ENCODE results near the gene PLA2G2C. TPM values are rescaled to one million over a fixed set of nuclear protein-coding genes. Genes with fewer than 3 reads are reported as not detected.

Gene PLA2G2C
- total RNA-seq, 5 donors from 2014 or later (not counting 1 experiment from before 2014, with no cell fraction given): 0.85 TPM; not detected in 4

- H3K4me1 ChIP-seq (ENCODE audit: control insufficient read depth in 1 of 2, extremely low read depth in 1 of 2, insufficient read depth in 2 of 2, low read length in 2 of 2): peaks cover 0 to 17% of the 10 kb centered on the region in 2 experiments
- no peaks in the 10 kb centered on the region for H3K9me3 ChIP-seq
- H3K27me3 Mint-ChIP-seq: no peaks in the 10 kb centered on the region
- 87% methylated on average over 21 of the region's 27 CpGs for WGBS (ENCODE audit: insufficient coverage)
- H3K4me3 ChIP-seq (ENCODE audit: control insufficient read depth in 1 of 2, extremely low read depth in 1 of 2, low read length in 1 of 2): no peak overlapping the region
- peaks cover 0 to 33% of the 10 kb centered on the region in 2 experiments for H3K27me3 ChIP-seq (replicated peaks in 1 of 2; ENCODE audit: control insufficient read depth in 2 of 2, extremely low read depth in 1 of 2, insufficient read depth in 2 of 2, low read length in 1 of 2)
- H3K36me3 Mint-ChIP-seq: no peaks in the 10 kb centered on the region
- no peak for DNase-seq
- no peak for ATAC-seq (replicated peaks in 1 of 4)
- H3K4me1 Mint-ChIP-seq: peaks cover 11 to 18% (median 15%) of the 10 kb centered on the region in 3 donors
- no peak overlapping the region for H3K4me3 Mint-ChIP-seq
- no peak overlapping the region for H3K27ac Mint-ChIP-seq
- ChIA-PET POLR2A (interaction anchor here in 1 of 2 donors (0.5 kb wide), 1 partner anchor 230 kb away, joined by 6 read pairs; no protein-coding TSS in a partner anchor), CTCF (no interaction called here)
- H3K36me3 ChIP-seq (ENCODE audit: control insufficient read depth in 2 of 2, extremely low read depth in 1 of 2, insufficient read depth in 1 of 2, low read length in 1 of 2): no peaks in the 10 kb centered on the region
- H3K9me3 Mint-ChIP-seq: no peaks in the 10 kb centered on the region
- no peak overlapping the region for H3K27ac ChIP-seq (ENCODE audit: low read length)
Measured at GRCh38 chr1:20149601-20150325, 36.6 kb downstream of the PLA2G2C start.

GRCh38 chr1:20148571-20149500 is 37.5 kb downstream of the PLA2G2C start:
- Mint-ChIP-seq H3K4me3 (no peak overlapping the region), H3K36me3 (no peaks in the 10 kb centered on the region), H3K4me1 (peaks cover 5 to 11% (median 7%) of the 10 kb centered on the region in 3 donors), H3K27ac (no peak overlapping the region), H3K27me3 (no peaks in the 10 kb centered on the region), H3K9me3 (no peaks in the 10 kb centered on the region)
- ATAC-seq (replicated peaks in 1 of 4) (no peak), DNase-seq (no peak)
- Histone ChIP-seq H3K4me3 (ENCODE audit: control insufficient read depth in 1 of 2, extremely low read depth in 1 of 2, low read length in 1 of 2) (no peak overlapping the region), H3K9me3 (no peaks in the 10 kb centered on the region), H3K27me3 (replicated peaks in 1 of 2; ENCODE audit: control insufficient read depth in 2 of 2, extremely low read depth in 1 of 2, insufficient read depth in 2 of 2, low read length in 1 of 2) (peaks cover 0 to 37% of the 10 kb centered on the region in 2 experiments), H3K36me3 (ENCODE audit: control insufficient read depth in 2 of 2, extremely low read depth in 1 of 2, insufficient read depth in 1 of 2, low read length in 1 of 2) (no peaks in the 10 kb centered on the region), H3K4me1 (ENCODE audit: control insufficient read depth in 1 of 2, extremely low read depth in 1 of 2, insufficient read depth in 2 of 2, low read length in 2 of 2) (peaks cover 0 to 10% of the 10 kb centered on the region in 2 experiments), H3K27ac (ENCODE audit: low read length) (no peak overlapping the region)
- WGBS (ENCODE audit: insufficient coverage): 93% methylated on average over 8 of the region's 13 CpGs
- POLR2A ChIA-PET: no interaction called here
- CTCF ChIA-PET: no interaction called here

- no peak overlapping the region for H3K4me3 Mint-ChIP-seq
- no peak overlapping the region for H3K27ac Mint-ChIP-seq
- DNase-seq (no peak), ATAC-seq (replicated peaks in 1 of 4) (no peak)
- H3K4me1 Mint-ChIP-seq: peaks cover 5 to 11% (median 5%) of the 10 kb centered on the region in 3 donors
- WGBS (ENCODE audit: insufficient coverage): 76% methylated on average over 10 of the region's 13 CpGs
- ChIA-PET CTCF (no interaction called here), POLR2A (no interaction called here)
- H3K36me3 ChIP-seq (ENCODE audit: control insufficient read depth in 2 of 2, extremely low read depth in 1 of 2, insufficient read depth in 1 of 2, low read length in 1 of 2): no peaks in the 10 kb centered on the region
- H3K9me3 ChIP-seq: no peaks in the 10 kb centered on the region
- peaks cover 0 to 10% of the 10 kb centered on the region in 2 experiments for H3K4me1 ChIP-seq (ENCODE audit: control insufficient read depth in 1 of 2, extremely low read depth in 1 of 2, insufficient read depth in 2 of 2, low read length in 2 of 2)
- no peaks in the 10 kb centered on the region for H3K27me3 Mint-ChIP-seq
- H3K36me3 Mint-ChIP-seq: no peaks in the 10 kb centered on the region
- no peak overlapping the region for H3K4me3 ChIP-seq (ENCODE audit: control insufficient read depth in 1 of 2, extremely low read depth in 1 of 2, low read length in 1 of 2)
- H3K9me3 Mint-ChIP-seq: no peaks in the 10 kb centered on the region
- H3K27me3 ChIP-seq (replicated peaks in 1 of 2; ENCODE audit: control insufficient read depth in 2 of 2, extremely low read depth in 1 of 2, insufficient read depth in 2 of 2, low read length in 1 of 2): peaks cover 0 to 39% of the 10 kb centered on the region in 2 experiments
- no peak overlapping the region for H3K27ac ChIP-seq (ENCODE audit: low read length)
Measured at GRCh38 chr1:20147846-20148570, 38.3 kb downstream of the PLA2G2C start.

- Histone ChIP-seq H3K27ac (ENCODE audit: low read length) (no peak overlapping the region), H3K4me3 (ENCODE audit: control insufficient read depth in 1 of 2, extremely low read depth in 1 of 2, low read length in 1 of 2) (no peak overlapping the region), H3K4me1 (ENCODE audit: control insufficient read depth in 1 of 2, extremely low read depth in 1 of 2, insufficient read depth in 2 of 2, low read length in 2 of 2) (no peaks in the 10 kb centered on the region), H3K9me3 (no peaks in the 10 kb centered on the region), H3K27me3 (replicated peaks in 1 of 2; ENCODE audit: control insufficient read depth in 2 of 2, extremely low read depth in 1 of 2, insufficient read depth in 2 of 2, low read length in 1 of 2) (peaks cover 0 to 40% of the 10 kb centered on the region in 2 experiments), H3K36me3 (ENCODE audit: control insufficient read depth in 2 of 2, extremely low read depth in 1 of 2, insufficient read depth in 1 of 2, low read length in 1 of 2) (no peaks in the 10 kb centered on the region)
- Mint-ChIP-seq H3K27me3 (peaks cover 5 to 10% of the 10 kb centered on the region in 2 donors), H3K4me3 (no peak overlapping the region), H3K36me3 (no peaks in the 10 kb centered on the region), H3K4me1 (no peaks in the 10 kb centered on the region), H3K27ac (no peak overlapping the region), H3K9me3 (no peaks in the 10 kb centered on the region)
- DNase-seq (no peak), ATAC-seq (replicated peaks in 1 of 4) (no peak)
- ChIA-PET CTCF (interaction anchor here in 1 of 2 donors (0.6 kb wide), 1 partner anchor 261 kb away, joined by 3 read pairs; no protein-coding TSS in a partner anchor), POLR2A (no interaction called here)
- 76% methylated on average over 7 of the region's 13 CpGs for WGBS (ENCODE audit: insufficient coverage)
Measured at GRCh38 chr1:20143734-20144565, 42.4 kb downstream of the PLA2G2C start.

GRCh38 chr1:20143318-20143717 is 43.0 kb downstream of the PLA2G2C start:
- no peaks in the 10 kb centered on the region for H3K4me1 Mint-ChIP-seq
- H3K27ac ChIP-seq (ENCODE audit: low read length): no peak overlapping the region
- H3K27me3 Mint-ChIP-seq: peaks cover 9 to 13% of the 10 kb centered on the region in 2 donors
- H3K36me3 Mint-ChIP-seq: no peaks in the 10 kb centered on the region
- peaks cover 0 to 38% of the 10 kb centered on the region in 2 experiments for H3K27me3 ChIP-seq (replicated peaks in 1 of 2; ENCODE audit: control insufficient read depth in 2 of 2, extremely low read depth in 1 of 2, insufficient read depth in 2 of 2, low read length in 1 of 2)
- ChIA-PET POLR2A (no interaction called here), CTCF (no interaction called here)
- 85% methylated on average over 8 of the region's 8 CpGs for WGBS (ENCODE audit: insufficient coverage)
- no peak for DNase-seq
- H3K9me3 ChIP-seq: no peaks in the 10 kb centered on the region
- no peaks in the 10 kb centered on the region for H3K9me3 Mint-ChIP-seq
- no peak for ATAC-seq (replicated peaks in 1 of 4)
- no peak overlapping the region for H3K27ac Mint-ChIP-seq
- no peaks in the 10 kb centered on the region for H3K36me3 ChIP-seq (ENCODE audit: control insufficient read depth in 2 of 2, extremely low read depth in 1 of 2, insufficient read depth in 1 of 2, low read length in 1 of 2)
- no peak overlapping the region for H3K4me3 ChIP-seq (ENCODE audit: control insufficient read depth in 1 of 2, extremely low read depth in 1 of 2, low read length in 1 of 2)
- no peaks in the 10 kb centered on the region for H3K4me1 ChIP-seq (ENCODE audit: control insufficient read depth in 1 of 2, extremely low read depth in 1 of 2, insufficient read depth in 2 of 2, low read length in 2 of 2)
- no peak overlapping the region for H3K4me3 Mint-ChIP-seq

Data from T-cell (primary cell).